Bronchial epithelial cell (primary cell): ENCODE data around the gene ZNF621. TPM values are rescaled to one million over a fixed set of nuclear protein-coding genes. Genes with fewer than 3 reads are reported as not detected.

Experiments used
- DNase-seq: peaks from one replicate; pipeline ENCODE4 v3.0.0-alpha.2; 2010; ENCODE audit warnings: low read depth
- FAIRE-seq: peaks from 2 replicates; lab custom pipeline; 2011; peaks lifted over from hg19 to GRCh38; lab: Jason Lieb, UNC
- H3K27me3 ChIP-seq: 2 replicates; pipeline ENCODE4 v1.5.1; 2011; ENCODE audit warnings: low read length; ENCODE audit not compliant: control insufficient read depth, insufficient read depth
- H3K36me3 ChIP-seq: 2 replicates; pipeline ENCODE4 v1.5.1; 2011; ENCODE audit warnings: low read length; ENCODE audit not compliant: control insufficient read depth, insufficient read depth
- H3K4me3 ChIP-seq: 2 replicates; pipeline ENCODE4 v1.5.1; 2011; ENCODE audit warnings: mild to moderate bottlenecking, low read depth, low read length, control low read depth
- CTCF ChIP-seq: IDR thresholded peaks from 2 replicates; pipeline ENCODE4 v1.5.1; 2011; ENCODE audit warnings: mild to moderate bottlenecking, moderate library complexity, low read length, control low read depth, inconsistent platforms; ENCODE audit not compliant: insufficient read depth, severe bottlenecking
- total RNA-seq: library from RNA; depleted of rRNA; stranded (reverse); fragments of >200 nt; gene quantifications from 2 replicates; pipeline ENCODE4 v1.2.1, GENCODE V29; 2014

The ZNF621 gene
- total RNA-seq, 1 donor from 2014 or later: 14.5 TPM

GRCh38 chr3:40574050-40574449, 49.3 kb downstream of the ZNF621 start:
- H3K36me3 ChIP-seq: no peaks in the 10 kb centered on the region
- TF ChIP-seq CTCF: no peak
- DNase-seq (no peak), FAIRE-seq (no peak)
- no peaks in the 10 kb centered on the region for H3K27me3 ChIP-seq
- H3K4me3 ChIP-seq: no peak overlapping the region

- Histone ChIP-seq H3K27me3 (no peaks in the 10 kb centered on the region), H3K36me3 (no peaks in the 10 kb centered on the region), H3K4me3 (no peak overlapping the region)
- TF ChIP-seq CTCF: no peak
- DNase-seq: no peak
- FAIRE-seq: no peak
Observed at GRCh38 chr3:40574661-40575060, 49.9 kb downstream of the ZNF621 start.

GRCh38 chr3:40576396-40576795, 51.6 kb downstream of the ZNF621 start:
- Histone ChIP-seq H3K4me3 (no peak overlapping the region), H3K27me3 (no peaks in the 10 kb centered on the region), H3K36me3 (no peaks in the 10 kb centered on the region)
- TF ChIP-seq CTCF: no peak
- FAIRE-seq: no peak
- DNase-seq: peak; percentile 8

- FAIRE-seq: peak; percentile 83
- no peak overlapping the region for H3K4me3 ChIP-seq
- no peaks in the 10 kb centered on the region for H3K27me3 ChIP-seq
- peak; percentile 55 for DNase-seq
- H3K36me3 ChIP-seq: no peaks in the 10 kb centered on the region
- peak; percentile 95 for TF ChIP-seq CTCF
Observed at GRCh38 chr3:40580494-40581091, 55.8 kb downstream of the ZNF621 start.

GRCh38 chr3:40581166-40581565, 56.4 kb downstream of the ZNF621 start:
- no peak for TF ChIP-seq CTCF
- Histone ChIP-seq H3K27me3 (no peaks in the 10 kb centered on the region), H3K4me3 (no peak overlapping the region), H3K36me3 (no peaks in the 10 kb centered on the region)
- DNase-seq: no peak
- no peak for FAIRE-seq
